Activated T-helper 17 cell treated with anti-CD3 and anti-CD28 coated beads, Interleukin-2, amount 50 U/mL, for 72 hours (primary cell): ENCODE measurements around the gene SPP2. TPM values are rescaled to one million over a fixed set of nuclear protein-coding genes. Genes with fewer than 3 reads are reported as not detected.

ENCODE experiments used
- ATAC-seq: fragments of 150-1000 bp; cut with Tn5 transposase; replicated peaks from 2 replicates; pipeline ENCODE4 v1.10.0; 2021; ENCODE audit warnings: mild to moderate bottlenecking, moderate library complexity
- H3K27ac Mint-ChIP-seq: one replicate; pipeline ENCODE4 v1.8.0; 2022; ENCODE audit warnings: mixed read lengths
- H3K27me3 Mint-ChIP-seq: one replicate; pipeline ENCODE4 v1.8.0; 2022; ENCODE audit warnings: mixed read lengths
- H3K36me3 Mint-ChIP-seq: one replicate; pipeline ENCODE4 v1.8.0; 2022; ENCODE audit warnings: low read depth, mild to moderate bottlenecking, mixed read lengths
- H3K4me1 Mint-ChIP-seq: one replicate; pipeline ENCODE4 v1.8.0; 2022; ENCODE audit warnings: mixed read lengths
- H3K4me3 Mint-ChIP-seq: one replicate; pipeline ENCODE4 v1.8.0; 2022; ENCODE audit warnings: mild to moderate bottlenecking, mixed read lengths
- H3K9me3 Mint-ChIP-seq: one replicate; pipeline ENCODE4 v1.8.0; 2022; ENCODE audit warnings: mixed read lengths
- total RNA-seq, 2 donors: library from RNA; stranded (reverse); gene quantifications; one replicate each; pipeline ENCODE4 v1.2.3, GENCODE V29; 2022

The SPP2 gene
- total RNA-seq, 2 donors from 2014 or later = not detected

- Mint-ChIP-seq H3K4me1 (peaks cover 31% of the 10 kb centered on the region), H3K36me3 (no peaks in the 10 kb centered on the region), H3K9me3 (no peaks in the 10 kb centered on the region), H3K4me3 (peak overlapping the region; percentile 71), H3K27ac (no peak overlapping the region), H3K27me3 (no peaks in the 10 kb centered on the region)
- ATAC-seq = no peak
Observed at GRCh38 chr2:234026693-234027254, 23.7 kb upstream of the SPP2 start.

DNA sequence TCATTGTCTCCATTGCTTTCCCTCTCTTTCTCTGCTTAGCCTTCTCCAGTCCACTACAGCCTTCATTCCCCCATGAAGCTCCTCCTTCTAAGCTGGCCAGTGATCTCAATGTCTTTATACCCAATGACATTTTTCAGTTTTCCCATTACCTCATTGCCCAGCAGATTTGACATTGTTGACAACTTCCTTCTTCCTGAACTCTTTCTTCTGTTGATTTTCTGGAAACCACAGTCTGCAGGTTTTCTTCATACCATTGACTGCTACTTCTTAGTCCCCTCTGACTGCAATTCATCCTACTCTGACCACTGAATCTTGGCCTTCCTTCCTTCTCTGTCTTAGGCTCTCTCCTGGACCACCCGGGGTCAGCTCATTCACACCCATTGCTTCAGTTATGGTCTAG is 22.9 kb upstream of the SPP2 start:
- H3K9me3 Mint-ChIP-seq = no peaks in the 10 kb centered on the region
- ATAC-seq = no peak
- H3K27ac Mint-ChIP-seq = no peak overlapping the region
- H3K36me3 Mint-ChIP-seq = no peaks in the 10 kb centered on the region
- no peak overlapping the region for H3K4me3 Mint-ChIP-seq
- H3K27me3 Mint-ChIP-seq = no peaks in the 10 kb centered on the region
- peaks cover 39% of the 10 kb centered on the region for H3K4me1 Mint-ChIP-seq

GRCh38 chr2:234029150-234029733 is 21.3 kb upstream of the SPP2 start:
- Mint-ChIP-seq H3K27ac (no peak overlapping the region), H3K36me3 (no peaks in the 10 kb centered on the region), H3K4me1 (peaks cover 36% of the 10 kb centered on the region), H3K4me3 (no peak overlapping the region), H3K27me3 (no peaks in the 10 kb centered on the region), H3K9me3 (peaks cover 6% of the 10 kb centered on the region)
- ATAC-seq = no peak

GRCh38 chr2:234031207-234031606 is 19.3 kb upstream of the SPP2 start:
- Mint-ChIP-seq H3K4me1 (peaks cover 35% of the 10 kb centered on the region), H3K27ac (no peak overlapping the region), H3K9me3 (peaks cover 9% of the 10 kb centered on the region), H3K27me3 (no peaks in the 10 kb centered on the region), H3K36me3 (no peaks in the 10 kb centered on the region), H3K4me3 (no peak overlapping the region)
- ATAC-seq = no peak

DNA sequence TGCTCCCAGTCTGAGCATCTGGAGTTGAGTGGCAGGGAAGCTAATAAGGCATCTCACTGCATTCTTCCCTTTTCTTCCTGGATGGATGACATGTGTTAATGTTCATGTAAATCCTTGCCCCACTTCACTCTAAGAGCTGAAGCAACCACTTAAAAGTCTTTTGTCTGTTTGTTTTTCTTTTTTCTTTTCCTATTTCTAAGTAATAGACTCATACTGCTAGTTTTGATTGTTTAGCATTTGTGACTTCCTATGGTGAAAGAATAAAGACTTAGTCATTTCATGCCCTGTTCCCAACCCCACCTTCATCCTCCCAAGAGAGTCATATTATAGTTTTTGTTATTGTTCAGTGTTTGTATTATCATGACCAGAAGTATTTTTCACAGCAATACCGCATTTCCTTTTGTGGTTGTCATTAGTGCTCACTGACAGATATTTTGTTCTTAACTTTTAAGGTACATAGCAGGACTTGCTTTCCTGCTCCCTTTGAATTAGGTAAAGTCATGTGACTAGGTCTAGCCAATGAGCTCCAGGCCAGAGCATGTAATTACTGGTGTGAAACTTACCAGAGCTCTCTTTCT is 18.1 kb upstream of the SPP2 start:
- Mint-ChIP-seq H3K9me3 (peaks cover 12% of the 10 kb centered on the region), H3K4me1 (peaks cover 29% of the 10 kb centered on the region), H3K4me3 (peak overlapping the region; percentile 6)

DNA sequence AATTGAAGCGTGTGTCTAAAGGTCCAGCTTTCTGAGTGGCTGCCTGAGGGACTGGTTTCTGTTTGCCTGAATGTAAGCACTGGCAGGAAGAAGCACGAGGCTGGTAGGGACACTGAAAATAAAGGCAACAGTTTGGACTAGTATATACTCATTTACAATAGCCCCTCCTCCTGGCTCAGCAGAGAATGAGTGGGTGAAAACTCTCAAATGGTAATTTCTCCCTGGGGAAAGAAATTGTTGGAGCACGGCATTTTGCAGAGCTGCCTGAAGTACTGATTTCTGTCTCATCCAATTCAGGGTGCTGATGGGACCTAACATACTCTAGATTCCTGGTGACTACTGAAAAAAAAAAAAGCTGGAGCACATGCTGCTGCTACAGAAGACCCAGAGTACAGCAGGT is 17.3 kb upstream of the SPP2 start:
- H3K36me3 Mint-ChIP-seq = no peaks in the 10 kb centered on the region
- peaks cover 14% of the 10 kb centered on the region for H3K9me3 Mint-ChIP-seq
- no peaks in the 10 kb centered on the region for H3K27me3 Mint-ChIP-seq
- ATAC-seq = no peak
- no peak overlapping the region for H3K27ac Mint-ChIP-seq
- no peak overlapping the region for H3K4me3 Mint-ChIP-seq
- H3K4me1 Mint-ChIP-seq = peaks cover 22% of the 10 kb centered on the region

More for the DNA sequence above, 18.1 kb upstream of the SPP2 start:
- Mint-ChIP-seq H3K27ac (peak overlapping the region; percentile 42), H3K36me3 (no peaks in the 10 kb centered on the region), H3K27me3 (no peaks in the 10 kb centered on the region)
- ATAC-seq = peak; percentile 89

- no peak for ATAC-seq
- Mint-ChIP-seq H3K36me3 (no peaks in the 10 kb centered on the region), H3K27me3 (no peaks in the 10 kb centered on the region), H3K4me3 (no peak overlapping the region), H3K4me1 (peaks cover 17% of the 10 kb centered on the region), H3K27ac (no peak overlapping the region), H3K9me3 (peaks cover 14% of the 10 kb centered on the region)
Observed at GRCh38 chr2:234033885-234034284, 16.6 kb upstream of the SPP2 start.

GRCh38 chr2:234038076-234038802 is 12.3 kb upstream of the SPP2 start:
- no peak overlapping the region for H3K4me3 Mint-ChIP-seq
- H3K27me3 Mint-ChIP-seq = no peaks in the 10 kb centered on the region
- no peak overlapping the region for H3K27ac Mint-ChIP-seq
- H3K36me3 Mint-ChIP-seq = no peaks in the 10 kb centered on the region
- H3K9me3 Mint-ChIP-seq = peaks cover 14% of the 10 kb centered on the region
- ATAC-seq = no peak
- no peaks in the 10 kb centered on the region for H3K4me1 Mint-ChIP-seq

DNA sequence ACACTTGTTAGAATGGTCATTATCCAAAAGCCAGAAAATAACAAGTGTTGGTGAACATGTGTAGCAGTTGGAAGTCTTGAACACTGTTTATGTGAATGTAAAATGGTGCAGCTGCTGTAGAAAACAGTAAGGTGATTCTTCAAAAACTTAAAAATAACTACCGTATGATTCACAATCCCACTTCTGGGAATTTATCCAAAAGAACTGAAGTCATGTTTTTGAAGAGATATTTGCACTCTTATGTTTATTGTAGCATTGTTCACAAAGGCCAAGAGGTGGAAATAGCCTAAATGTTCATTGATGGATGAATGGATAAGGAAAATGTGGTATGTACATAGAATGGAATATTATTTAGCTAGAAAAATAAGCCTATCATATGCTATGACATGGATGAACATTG is 6.3 kb upstream of the SPP2 start:
- no peaks in the 10 kb centered on the region for H3K27me3 Mint-ChIP-seq
- no peak for ATAC-seq

GRCh38 chr2:234046521-234046920 is 4.0 kb upstream of the SPP2 start:
- no peak for ATAC-seq
- no peaks in the 10 kb centered on the region for H3K27me3 Mint-ChIP-seq
- H3K4me1 Mint-ChIP-seq = no peaks in the 10 kb centered on the region

More for the DNA sequence above, 6.3 kb upstream of the SPP2 start:
- H3K36me3 Mint-ChIP-seq = no peaks in the 10 kb centered on the region
- no peaks in the 10 kb centered on the region for H3K9me3 Mint-ChIP-seq
- no peak overlapping the region for H3K27ac Mint-ChIP-seq
- H3K4me3 Mint-ChIP-seq = no peak overlapping the region
- H3K4me1 Mint-ChIP-seq = no peaks in the 10 kb centered on the region

DNA sequence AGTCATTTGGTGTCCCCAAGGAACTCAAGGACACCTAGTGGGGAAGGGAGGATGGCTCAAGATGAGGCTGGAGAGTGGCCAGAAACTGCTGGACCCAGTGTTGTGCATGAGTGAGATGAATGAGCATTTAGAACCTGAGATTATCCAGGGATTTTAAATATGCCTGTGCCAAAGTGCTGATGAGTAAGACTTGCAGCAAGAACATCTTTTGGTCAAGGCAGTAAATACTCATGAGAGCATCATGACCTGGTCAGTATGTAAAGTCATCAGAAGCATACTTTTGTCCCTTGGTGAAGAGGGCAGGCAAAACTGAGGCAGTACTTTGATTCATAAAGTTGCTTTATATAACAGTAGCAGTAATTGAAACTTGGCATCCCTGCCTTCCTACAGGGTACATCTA is 3.1 kb upstream of the SPP2 start:
- Mint-ChIP-seq H3K27ac (no peak overlapping the region), H3K4me3 (no peak overlapping the region), H3K36me3 (no peaks in the 10 kb centered on the region), H3K9me3 (no peaks in the 10 kb centered on the region), H3K27me3 (no peaks in the 10 kb centered on the region), H3K4me1 (no peaks in the 10 kb centered on the region)
- no peak for ATAC-seq

More at GRCh38 chr2:234046521-234046920, 4.0 kb upstream of the SPP2 start:
- H3K27ac Mint-ChIP-seq = no peak overlapping the region
- H3K36me3 Mint-ChIP-seq = no peaks in the 10 kb centered on the region
- no peak overlapping the region for H3K4me3 Mint-ChIP-seq
- H3K9me3 Mint-ChIP-seq = no peaks in the 10 kb centered on the region

- Mint-ChIP-seq H3K4me1 (peaks cover 3% of the 10 kb centered on the region), H3K9me3 (peaks cover 5% of the 10 kb centered on the region)
Observed at GRCh38 chr2:234048049-234048448, 2.5 kb upstream of the SPP2 start.

DNA sequence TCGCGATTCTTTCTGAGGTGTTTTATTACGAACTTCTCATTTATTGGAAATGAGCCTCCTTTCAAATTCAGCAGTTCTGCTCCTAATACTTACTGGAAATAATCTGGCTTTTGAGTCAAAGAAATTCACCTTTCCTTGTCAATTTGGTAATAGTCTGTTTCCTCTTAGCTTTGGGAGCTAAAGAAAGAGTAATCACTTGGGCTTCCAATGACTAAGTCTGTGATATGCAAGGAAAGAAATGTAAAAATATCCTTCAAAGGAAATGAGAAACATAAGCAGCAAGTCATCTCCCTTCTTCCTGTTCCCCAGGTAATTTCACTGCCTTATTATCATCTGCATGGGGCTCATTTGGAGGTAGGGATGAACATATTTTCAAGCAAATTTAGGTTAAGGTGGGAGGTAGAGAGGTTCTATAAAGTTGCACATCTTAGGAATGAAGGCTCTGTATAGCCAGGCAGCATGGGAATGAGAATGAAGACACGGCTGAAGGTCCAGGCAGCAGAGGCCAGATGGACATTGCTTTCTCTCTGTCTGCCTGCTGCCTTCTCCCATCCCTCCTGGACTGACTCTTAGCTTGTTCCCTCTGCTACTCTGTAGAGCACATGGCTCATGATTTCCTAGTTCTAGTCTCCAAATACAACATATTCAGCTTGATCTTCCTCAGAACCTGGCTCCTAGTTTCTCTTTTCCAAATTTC is 1.0 kb downstream of the SPP2 start:
- H3K4me1 Mint-ChIP-seq = peaks cover 3% of the 10 kb centered on the region
- no peaks in the 10 kb centered on the region for H3K36me3 Mint-ChIP-seq
- no peak overlapping the region for H3K27ac Mint-ChIP-seq
- peaks cover 5% of the 10 kb centered on the region for H3K9me3 Mint-ChIP-seq
- no peak overlapping the region for H3K4me3 Mint-ChIP-seq
- H3K27me3 Mint-ChIP-seq = peaks cover 4% of the 10 kb centered on the region
- no peak for ATAC-seq

More at GRCh38 chr2:234048049-234048448, 2.5 kb upstream of the SPP2 start:
- Mint-ChIP-seq H3K4me3 (no peak overlapping the region), H3K27ac (no peak overlapping the region), H3K36me3 (no peaks in the 10 kb centered on the region), H3K27me3 (peaks cover 4% of the 10 kb centered on the region)
- no peak for ATAC-seq

- ATAC-seq = no peak
- Mint-ChIP-seq H3K4me1 (no peaks in the 10 kb centered on the region), H3K4me3 (no peak overlapping the region), H3K9me3 (no peaks in the 10 kb centered on the region), H3K36me3 (no peaks in the 10 kb centered on the region), H3K27ac (no peak overlapping the region), H3K27me3 (no peaks in the 10 kb centered on the region)
Observed at GRCh38 chr2:234058881-234059280, 8.4 kb downstream of the SPP2 start.
